NCI-H524 (cell line): ENCODE data around the gene PPT2.
"Not testable (repeated sequence)": the region's sequence is repeated elsewhere in the genome, so short reads cannot be mapped to it uniquely, and the experiment has no call there.

Experiments used
- DNase-seq, 2 experiments: peaks; one replicate each; lab custom pipeline; 2025; lab: John Stamatoyannopoulos, UW

Gene PPT2

GRCh38 chr6:32176476-32177182 lies 22.7 kb downstream of the PPT2 start:
- DNase-seq, result no peak

- peak; percentile 72 to 87 for DNase-seq
Measured at GRCh38 chr6:32177183-32177787, 23.3 kb downstream of the PPT2 start.

- DNase-seq, result peak; percentile 100
Measured at GRCh38 chr6:32177788-32178546, 24.0 kb downstream of the PPT2 start, which contains the start of gene RNF5. Gene RNF5 (plus strand): TSS chr6:32178405. CDS start chr6:32178512, 107 bp downstream.

- peak in 1 of 2 experiments; percentile 44 for DNase-seq
Measured at GRCh38 chr6:32178547-32179440, 24.9 kb downstream of the PPT2 start.

- no peak for DNase-seq
Measured at GRCh38 chr6:32179766-32180405, 25.9 kb downstream of the PPT2 start.

- DNase-seq, result no peak
Measured at GRCh38 chr6:32181148-32181702, 27.3 kb downstream of the PPT2 start.

- DNase-seq, result no peak
Measured at GRCh38 chr6:32181915-32182529, 28.1 kb downstream of the PPT2 start.

GRCh38 chr6:32182555-32182981 lies 28.6 kb downstream of the PPT2 start:
- no peak for DNase-seq

GRCh38 chr6:32183030-32183429 lies 29.1 kb downstream of the PPT2 start:
- no peak for DNase-seq

- DNase-seq, result no peak
Measured at GRCh38 chr6:32183483-32184083, 29.6 kb downstream of the PPT2 start.

- DNase-seq, result no peak
Measured at GRCh38 chr6:32184084-32184640, 30.2 kb downstream of the PPT2 start, which contains the start of gene AGER. Gene AGER (minus strand): TSS chr6:32184253. CDS start chr6:32184222, 31 bp downstream.

- not testable (repeated sequence) for DNase-seq
Measured at GRCh38 chr6:32185681-32186131, 31.8 kb downstream of the PPT2 start.

- DNase-seq, result not testable (repeated sequence)
Measured at GRCh38 chr6:32186151-32186840, 32.4 kb downstream of the PPT2 start.

GRCh38 chr6:32187009-32187709 lies 33.2 kb downstream of the PPT2 start:
- DNase-seq, result no peak

- DNase-seq, result not testable (repeated sequence)
Measured at GRCh38 chr6:32187725-32188380, 33.9 kb downstream of the PPT2 start.

GRCh38 chr6:32188381-32189068 lies 34.6 kb downstream of the PPT2 start:
- no peak for DNase-seq
